ENCODE measurements around the gene PRM2. TPM values are rescaled to one million over a fixed set of nuclear protein-coding genes. Genes with fewer than 3 reads are reported as not detected.

The PRM2 gene
- total and polyA plus RNA-seq, 10 donors, result not detected

- H3K4me3 ChIP-seq, result peak overlapping the region in 4 of 8 donors; percentile 7 to 47 (median 12)
- H3K27me3 ChIP-seq (replicated peaks in 1 of 7), result peaks cover 0 to 8% (median 0%) of the 10 kb centered on the region in 7 donors
- no peaks in the 10 kb centered on the region for H3K9me3 ChIP-seq
- H3K4me1 ChIP-seq, result peaks cover 16 to 62% (median 37%) of the 10 kb centered on the region in 6 donors
- intact Hi-C loops (cut with DNase I; ENCODE audit: low total_unique reads), result no loop called here
- TF ChIP-seq POLR2AphosphoS5 (IDR thresholded peaks at IDR 0.05) (peak; percentile 89 to 97 (median 92)), CTCF (IDR thresholded peaks at IDR 0.05 in 8 of 11, conservative IDR thresholded peaks at IDR 0.05 in 3 of 11) (peak in 5 of 11 experiments; percentile 16 to 44 (median 19)), POLR2A (IDR thresholded peaks at IDR 0.05) (no peak)
- DNase-seq, result peak; percentile 96
- no peaks in the 10 kb centered on the region for H3K36me3 ChIP-seq
- H3K27ac ChIP-seq, result peak overlapping the region in 5 of 8 donors; percentile 34 to 66 (median 60)
- 7 to 12% (median 10%) methylated on average over 14 to 19 of the region's 19 CpGs for WGBS, 5 donors
Measured at GRCh38 chr16:11297492-11298142, 21.3 kb upstream of the PRM2 start.

- intact Hi-C loops (cut with DNase I; ENCODE audit: low total_unique reads), result no loop called here
Measured at GRCh38 chr16:11296706-11297491, 20.6 kb upstream of the PRM2 start.

GRCh38 chr16:11296351-11296705, 20.0 kb upstream of the PRM2 start:
- Histone ChIP-seq H3K27me3 (replicated peaks in 1 of 7) (peaks cover 0 to 10% (median 0%) of the 10 kb centered on the region in 7 donors), H3K27ac (no peak overlapping the region), H3K4me1 (peaks cover 16 to 62% (median 37%) of the 10 kb centered on the region in 6 donors), H3K4me3 (no peak overlapping the region), H3K36me3 (no peaks in the 10 kb centered on the region), H3K9me3 (no peaks in the 10 kb centered on the region)
- intact Hi-C loops (cut with DNase I; ENCODE audit: low total_unique reads), result no loop called here
- no peak for DNase-seq
- 78 to 90% (median 82%) methylated on average over 3 of the region's 3 CpGs for WGBS, 5 donors
- TF ChIP-seq POLR2AphosphoS5 (IDR thresholded peaks at IDR 0.05), result no peak
- no peak for TF ChIP-seq CTCF (IDR thresholded peaks at IDR 0.05 in 8 of 11, conservative IDR thresholded peaks at IDR 0.05 in 3 of 11)
- TF ChIP-seq POLR2A (IDR thresholded peaks at IDR 0.05), result no peak

More at GRCh38 chr16:11296706-11297491, 20.6 kb upstream of the PRM2 start:
- peak overlapping the region in 3 of 8 donors; percentile 41 to 66 (median 60) for H3K27ac ChIP-seq
- H3K36me3 ChIP-seq, result no peaks in the 10 kb centered on the region
- H3K4me1 ChIP-seq, result peaks cover 16 to 62% (median 37%) of the 10 kb centered on the region in 6 donors
- DNase-seq, result no peak
- H3K4me3 ChIP-seq, result peak overlapping the region in 3 of 8 donors; percentile 7 to 47 (median 16)
- peaks cover 0 to 10% (median 0%) of the 10 kb centered on the region in 7 donors for H3K27me3 ChIP-seq (replicated peaks in 1 of 7)
- no peaks in the 10 kb centered on the region for H3K9me3 ChIP-seq
- no peak for TF ChIP-seq CTCF (IDR thresholded peaks at IDR 0.05 in 8 of 11, conservative IDR thresholded peaks at IDR 0.05 in 3 of 11)
- no peak for TF ChIP-seq POLR2AphosphoS5 (IDR thresholded peaks at IDR 0.05)
- no peak for TF ChIP-seq POLR2A (IDR thresholded peaks at IDR 0.05)
- WGBS, 5 donors, result 43 to 51% (median 49%) methylated on average over 9 to 10 of the region's 10 CpGs

- no peaks in the 10 kb centered on the region for H3K9me3 ChIP-seq
- peaks cover 0 to 10% (median 0%) of the 10 kb centered on the region in 7 donors for H3K27me3 ChIP-seq (replicated peaks in 1 of 7)
- H3K27ac ChIP-seq, result no peak overlapping the region
- intact Hi-C loops (cut with DNase I; ENCODE audit: low total_unique reads), result no loop called here
- H3K4me1 ChIP-seq, result peaks cover 16 to 62% (median 37%) of the 10 kb centered on the region in 6 donors
- no peak for TF ChIP-seq POLR2AphosphoS5 (IDR thresholded peaks at IDR 0.05)
- TF ChIP-seq CTCF (IDR thresholded peaks at IDR 0.05 in 8 of 11, conservative IDR thresholded peaks at IDR 0.05 in 3 of 11), result no peak
- TF ChIP-seq POLR2A (IDR thresholded peaks at IDR 0.05), result no peak
- WGBS, 5 donors, result 93 to 96% (median 95%) methylated on average over 4 of the region's 4 CpGs
- DNase-seq, result no peak
- no peaks in the 10 kb centered on the region for H3K36me3 ChIP-seq
- no peak overlapping the region for H3K4me3 ChIP-seq
Measured at GRCh38 chr16:11295672-11296071, 19.4 kb upstream of the PRM2 start.
